Inflammatory macrophage treated with lipopolysaccharide for 4 hours (primary cell): ENCODE data around the gene MT1A.

Experiments
- DNase-seq: peaks from one replicate; pipeline ENCODE4 v3.0.0-alpha.2; 2020

The MT1A gene

GRCh38 chr16:56632156-56632847, 6.2 kb upstream of the MT1A start, which contains the start of gene MT1M:
Gene MT1M (plus strand): TSS chr16:56632659. CDS start chr16:56632732, 73 bp downstream.
- DNase-seq, result no peak

- no peak for DNase-seq
Measured at GRCh38 chr16:56632848-56633365, 5.6 kb upstream of the MT1A start.

GRCh38 chr16:56633535-56633934, 4.9 kb upstream of the MT1A start:
- no peak for DNase-seq

- no peak for DNase-seq
Measured at GRCh38 chr16:56634715-56635440, 3.6 kb upstream of the MT1A start.

GRCh38 chr16:56635441-56635967, 3.0 kb upstream of the MT1A start:
- no peak for DNase-seq

GRCh38 chr16:56636616-56637413, 1.7 kb upstream of the MT1A start:
- no peak for DNase-seq

- DNase-seq, result no peak
Measured at GRCh38 chr16:56639045-56639444, 579 bp downstream of the MT1A start.

GRCh38 chr16:56640076-56640475, 1.6 kb downstream of the MT1A start:
- DNase-seq, result no peak

- peak; percentile 45 for DNase-seq
Measured at GRCh38 chr16:56641166-56641565, 2.7 kb downstream of the MT1A start.

GRCh38 chr16:56643080-56643778, 4.8 kb downstream of the MT1A start:
- DNase-seq, result peak; percentile 84

GRCh38 chr16:56643833-56644232, 5.4 kb downstream of the MT1A start:
- DNase-seq, result no peak

GRCh38 chr16:56645311-56645710, 6.8 kb downstream of the MT1A start:
- no peak for DNase-seq

GRCh38 chr16:56645838-56646237, 7.4 kb downstream of the MT1A start:
- no peak for DNase-seq

GRCh38 chr16:56647641-56648431, 9.4 kb downstream of the MT1A start:
- DNase-seq, result no peak

GRCh38 chr16:56649271-56649670, 10.8 kb downstream of the MT1A start:
- no peak for DNase-seq

- DNase-seq, result no peak
Measured at GRCh38 chr16:56649820-56650219, 11.4 kb downstream of the MT1A start.

- DNase-seq, result no peak
Measured at GRCh38 chr16:56651586-56651985, 13.1 kb downstream of the MT1A start, which contains the start of gene MT1B. Gene MT1B (plus strand): TSS chr16:56651886. CDS start chr16:56651954, 68 bp downstream.

- DNase-seq, result no peak
Measured at GRCh38 chr16:56652600-56652999, 14.1 kb downstream of the MT1A start.

GRCh38 chr16:56653218-56653617, 14.8 kb downstream of the MT1A start:
- no peak for DNase-seq

- peak; percentile 84 for DNase-seq
Measured at GRCh38 chr16:56657555-56658326, 19.3 kb downstream of the MT1A start, which contains the start of gene MT1F. Gene MT1F (plus strand): TSS chr16:56657959. CDS start chr16:56658059, 100 bp downstream.
